Measurements from ENCODE around the gene PAX7. TPM values are rescaled to one million over a fixed set of nuclear protein-coding genes. Genes with fewer than 3 reads are reported as not detected.

The PAX7 gene
- total RNA-seq, 1 donor from 2014 or later = not detected

DNA sequence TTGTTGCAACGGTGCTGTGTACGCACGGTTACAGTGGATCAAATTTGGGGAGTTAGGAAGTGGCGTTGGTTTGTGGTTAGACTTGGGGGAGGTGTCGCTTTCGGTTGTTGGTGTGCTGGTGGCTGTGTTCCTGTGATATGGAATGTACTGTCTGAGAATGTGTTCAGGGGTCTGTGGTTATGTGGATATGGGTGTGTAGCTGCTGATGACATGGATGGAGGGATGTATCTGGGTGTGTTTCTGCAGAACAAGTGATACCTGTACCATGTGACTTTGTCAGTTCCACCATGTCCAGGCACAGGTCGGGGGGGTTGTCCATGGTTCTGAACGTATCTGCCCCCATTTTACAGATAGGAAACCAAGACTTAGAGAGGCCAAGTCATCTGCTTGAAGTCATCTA lies 22.7 kb downstream of the PAX7 start:
- no peak for DNase-seq (ENCODE audit: low spot score)
- intact Hi-C loops (cut with DNase I) = no loop called here

GRCh38 chr1:18653916-18654315 lies 23.3 kb downstream of the PAX7 start:
- intact Hi-C loops (cut with DNase I) = no loop called here
- no peak for DNase-seq (ENCODE audit: low spot score)

DNA sequence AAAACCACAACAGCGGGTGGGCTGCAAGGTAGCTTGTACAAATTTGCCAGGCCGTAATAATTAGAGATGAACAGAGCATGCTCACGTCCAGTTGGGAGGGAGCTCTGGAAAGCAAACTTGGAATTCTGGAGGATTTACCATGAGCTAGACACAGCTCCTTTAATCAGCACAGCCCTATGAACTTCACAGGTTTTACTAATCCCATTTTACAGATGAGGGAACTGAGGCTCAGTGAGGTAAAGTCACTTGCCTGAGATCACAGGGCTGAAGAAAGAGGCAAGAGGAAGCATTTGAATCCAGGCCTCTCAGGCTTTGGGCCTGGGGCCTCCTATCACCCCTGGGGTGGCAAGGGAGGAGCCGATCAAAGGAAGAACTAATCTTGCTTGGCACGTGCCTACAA lies 24.0 kb downstream of the PAX7 start:
- DNase-seq (ENCODE audit: low spot score) = no peak
- intact Hi-C loops (cut with DNase I) = no loop called here

DNA sequence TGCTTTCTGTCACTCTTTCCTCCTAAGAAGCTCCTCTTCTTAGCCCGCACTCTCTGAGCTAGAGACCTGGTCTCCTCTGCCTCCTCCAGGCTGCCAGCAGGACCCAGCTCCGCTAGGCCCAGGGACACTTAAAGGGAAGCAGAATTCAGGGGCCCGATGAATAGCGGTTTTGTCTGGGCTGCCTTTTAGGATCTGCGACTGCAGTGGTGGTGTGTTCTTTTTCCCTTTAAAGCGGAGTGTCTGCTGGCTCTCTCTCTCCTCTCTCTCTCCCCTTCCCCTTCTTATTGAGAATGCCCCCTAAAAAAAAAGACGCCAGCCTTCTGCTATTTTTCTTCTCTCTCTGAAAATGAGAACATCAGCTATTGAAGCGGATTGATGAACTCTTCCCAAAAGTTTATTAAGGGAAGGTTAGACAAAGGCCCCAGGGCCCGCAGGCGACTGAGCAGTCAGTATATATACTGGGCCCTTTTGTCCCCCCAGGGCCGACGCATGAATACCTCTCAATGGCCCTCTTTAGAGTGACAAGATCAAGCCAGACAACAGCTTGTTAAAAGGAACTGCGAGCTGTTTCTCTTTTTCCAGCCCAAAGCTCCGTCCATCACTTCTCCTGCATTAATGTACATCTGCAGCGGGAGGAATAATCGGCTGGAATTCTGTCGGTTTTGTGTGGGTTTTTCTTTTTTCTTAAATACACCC lies 27.0 kb downstream of the PAX7 start:
- intact Hi-C loops (cut with DNase I) = no loop called here
- DNase-seq (ENCODE audit: low spot score) = no peak

DNA sequence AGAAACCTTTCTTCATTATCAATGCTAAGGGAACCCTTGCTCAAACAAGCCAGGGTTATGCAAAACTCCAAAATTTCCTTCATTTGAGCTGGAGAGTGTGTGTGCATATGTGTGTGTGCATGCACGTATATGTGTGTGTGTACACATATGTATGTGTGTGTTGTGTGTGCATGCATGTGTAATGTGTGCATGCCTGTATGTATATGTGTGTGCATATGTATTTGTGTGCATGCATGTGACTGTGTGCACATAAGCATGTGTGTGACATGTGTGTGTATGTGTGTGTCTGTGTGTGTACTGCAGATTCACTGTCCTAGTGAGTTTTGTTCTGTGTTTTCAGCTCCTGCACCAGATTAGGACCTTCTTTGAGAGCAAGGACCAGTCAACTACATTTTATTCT lies 28.2 kb downstream of the PAX7 start:
- intact Hi-C loops (cut with DNase I) = no loop called here
- DNase-seq (ENCODE audit: low spot score) = no peak

- intact Hi-C loops (cut with DNase I) = no loop called here
- DNase-seq (ENCODE audit: low spot score) = no peak
These were observed 31.0 kb downstream of the PAX7 start for GRCh38 chr1:18661404-18662285.

GRCh38 chr1:18662286-18662639 lies 31.6 kb downstream of the PAX7 start:
- intact Hi-C loops (cut with DNase I) = no loop called here
- no peak for DNase-seq (ENCODE audit: low spot score)

DNA sequence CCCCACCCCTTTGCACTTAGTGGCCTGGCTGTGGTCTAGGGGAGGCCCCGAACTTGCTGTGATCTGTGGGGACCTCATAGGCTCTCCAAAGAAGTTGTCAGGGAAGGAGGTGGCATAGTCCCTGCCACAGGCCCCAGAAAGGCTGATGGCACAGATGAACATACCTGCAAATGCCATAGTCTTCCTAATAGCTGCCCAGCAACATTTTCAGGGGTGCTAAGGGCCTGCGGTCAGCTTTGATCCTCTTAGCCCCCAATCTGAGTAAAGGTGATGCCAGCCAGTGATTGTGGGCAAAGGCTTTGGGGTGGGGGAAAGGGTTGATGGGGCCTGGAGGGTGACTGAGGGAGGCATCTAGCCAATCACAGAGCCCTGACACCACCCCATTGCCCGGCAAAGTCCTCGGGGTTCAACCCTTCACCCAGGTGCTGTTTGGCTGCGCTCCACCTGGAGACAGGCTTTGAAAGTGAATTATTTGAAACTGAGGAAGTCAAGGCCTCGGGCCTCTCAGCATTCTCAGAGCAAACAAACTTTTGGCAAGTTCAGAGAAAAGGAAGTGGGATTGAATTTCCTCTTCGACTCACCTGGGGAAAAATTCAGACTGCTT lies 35.8 kb downstream of the PAX7 start:
- intact Hi-C loops (cut with DNase I) = no loop called here
- no peak for DNase-seq (ENCODE audit: low spot score)

DNA sequence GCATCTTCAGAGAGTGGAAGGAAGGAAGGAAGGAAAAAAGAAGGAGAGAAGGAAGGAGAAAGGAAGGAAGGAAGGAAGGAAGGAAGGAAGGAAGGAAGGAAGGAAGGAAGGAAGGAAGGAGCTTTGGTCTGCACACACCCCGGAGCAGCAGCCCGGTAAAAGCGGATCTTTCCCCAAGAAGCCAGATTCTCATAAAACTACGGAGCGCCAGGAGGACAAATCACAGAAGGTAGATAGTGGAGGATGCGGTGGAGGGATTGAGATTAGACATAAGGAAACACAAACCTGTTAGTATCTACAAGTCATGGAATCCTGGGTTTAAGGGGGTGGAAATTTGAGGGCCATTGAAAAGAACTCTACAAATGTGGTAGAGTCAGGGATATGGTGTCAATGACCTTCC lies 36.7 kb downstream of the PAX7 start:
- no peak for DNase-seq (ENCODE audit: low spot score)
- intact Hi-C loops (cut with DNase I) = no loop called here

DNA sequence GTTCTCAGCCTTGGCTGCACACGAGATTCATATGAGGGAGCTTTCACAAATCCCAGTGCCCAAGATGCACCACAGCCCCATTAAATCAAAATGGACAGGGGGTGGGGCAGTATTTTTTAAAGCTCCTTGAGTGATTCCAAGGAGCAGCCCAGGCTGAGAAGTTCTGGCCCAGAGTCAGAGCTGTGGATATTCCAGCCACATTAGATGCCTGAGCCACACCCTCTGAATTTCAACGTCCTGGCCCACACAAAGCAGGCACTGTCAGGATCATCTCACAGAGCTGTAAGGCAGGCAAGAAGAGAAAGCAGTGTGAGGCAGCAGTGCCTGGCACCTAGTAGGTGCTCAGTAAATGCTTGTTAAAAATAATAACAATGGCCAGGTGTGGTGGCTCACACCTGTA lies 37.4 kb downstream of the PAX7 start:
- no peak for DNase-seq (ENCODE audit: low spot score)
- intact Hi-C loops (cut with DNase I) = no loop called here

- no peak for DNase-seq (ENCODE audit: low spot score)
- intact Hi-C loops (cut with DNase I) = no loop called here
These were observed 38.2 kb downstream of the PAX7 start for GRCh38 chr1:18668750-18669404.

DNA sequence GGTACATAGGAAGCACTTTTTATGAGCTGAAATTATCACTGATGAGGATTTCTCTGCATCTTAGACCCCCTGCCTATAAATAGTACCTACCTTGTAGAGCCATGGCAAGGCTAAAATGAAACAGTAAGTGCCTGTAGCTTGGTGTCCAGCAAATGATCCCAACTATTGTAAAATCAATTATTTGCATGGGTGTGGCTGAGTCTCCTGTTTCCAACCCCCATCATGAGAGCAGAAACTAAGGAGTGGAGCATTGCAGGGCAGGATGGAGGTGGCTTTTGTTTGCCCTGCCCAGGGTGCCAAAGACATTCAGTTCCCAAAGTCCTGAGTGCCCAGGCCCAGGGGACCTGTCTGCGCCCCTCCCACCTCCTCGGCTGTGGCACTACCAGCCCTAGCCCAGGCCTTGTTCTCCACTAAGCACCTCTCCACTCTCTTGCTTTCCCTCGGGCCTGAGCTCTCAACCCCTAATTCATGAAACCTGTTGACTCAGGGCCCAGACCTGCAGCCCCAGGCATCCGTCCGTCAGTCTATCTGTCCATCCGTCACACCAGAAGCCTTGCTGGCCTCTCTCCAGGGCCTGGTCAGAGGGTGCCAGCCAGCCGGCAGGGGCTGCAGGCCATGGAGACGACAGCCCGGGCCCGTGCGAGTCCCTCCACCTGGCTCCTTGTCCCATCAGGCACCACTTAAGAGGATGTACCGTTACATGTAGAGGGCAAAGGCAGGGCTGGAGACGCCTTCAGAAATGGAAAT lies 39.6 kb downstream of the PAX7 start:
- DNase-seq (ENCODE audit: low spot score) = no peak
- intact Hi-C loops (cut with DNase I) = no loop called here

- intact Hi-C loops (cut with DNase I) = no loop called here
These were observed 40.2 kb downstream of the PAX7 start for GRCh38 chr1:18670868-18671225.

GRCh38 chr1:18673976-18674375 lies 43.3 kb downstream of the PAX7 start:
- DNase-seq (ENCODE audit: low spot score) = no peak
- intact Hi-C loops (cut with DNase I) = no loop called here

More at GRCh38 chr1:18670868-18671225, 40.2 kb downstream of the PAX7 start:
- no peak for DNase-seq (ENCODE audit: low spot score)

GRCh38 chr1:18676332-18676781 lies 45.7 kb downstream of the PAX7 start:
- no peak for DNase-seq (ENCODE audit: low spot score)
- intact Hi-C loops (cut with DNase I) = no loop called here

DNA sequence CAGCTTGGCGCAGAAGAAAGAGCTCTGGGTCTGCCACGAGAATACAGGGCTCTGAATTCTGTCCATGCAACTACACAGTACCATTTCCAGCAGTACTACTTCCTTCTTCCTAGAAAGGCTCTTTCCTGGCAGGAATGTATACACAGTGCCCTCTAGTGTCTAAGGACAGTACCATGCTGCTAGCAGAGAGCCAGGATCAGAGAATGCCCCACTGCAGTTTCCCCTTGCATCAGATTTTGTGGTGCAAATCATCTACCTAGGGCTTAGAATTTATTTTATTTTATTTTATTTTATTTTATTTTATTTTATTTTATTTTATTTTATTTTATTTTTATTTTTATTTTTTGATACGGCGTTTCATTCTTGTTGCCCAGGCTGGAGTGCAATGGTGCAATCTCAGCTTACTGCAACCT lies 50.8 kb downstream of the PAX7 start:
- DNase-seq (ENCODE audit: low spot score) = no peak
- intact Hi-C loops (cut with DNase I) = no loop called here

GRCh38 chr1:18682375-18682774 lies 51.7 kb downstream of the PAX7 start:
- intact Hi-C loops (cut with DNase I) = no loop called here
- no peak for DNase-seq (ENCODE audit: low spot score)

DNA sequence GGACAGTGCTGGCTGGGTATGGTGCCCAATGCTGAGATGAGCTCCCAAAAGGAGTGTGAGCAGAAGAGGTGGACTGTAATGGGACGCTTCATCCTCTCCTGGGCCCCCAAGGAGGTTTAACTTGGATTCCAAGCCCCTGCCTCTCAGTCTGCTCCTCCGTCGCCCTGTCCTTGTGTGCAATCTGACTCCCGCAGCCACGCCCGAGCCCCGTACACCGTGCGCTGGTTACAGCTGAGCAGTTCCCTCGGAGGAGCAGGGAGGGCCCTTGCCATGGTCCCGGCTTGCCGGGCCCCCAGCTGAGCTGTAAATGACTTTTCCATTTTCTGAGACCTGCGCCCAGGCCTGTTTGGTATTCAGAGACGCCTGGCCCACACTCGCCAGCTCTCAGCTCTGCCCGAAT lies 53.7 kb downstream of the PAX7 start:
- no peak for DNase-seq (ENCODE audit: low spot score)
- intact Hi-C loops (cut with DNase I) = no loop called here

GRCh38 chr1:18686540-18686939 lies 55.9 kb downstream of the PAX7 start:
- intact Hi-C loops (cut with DNase I) = no loop called here

DNA sequence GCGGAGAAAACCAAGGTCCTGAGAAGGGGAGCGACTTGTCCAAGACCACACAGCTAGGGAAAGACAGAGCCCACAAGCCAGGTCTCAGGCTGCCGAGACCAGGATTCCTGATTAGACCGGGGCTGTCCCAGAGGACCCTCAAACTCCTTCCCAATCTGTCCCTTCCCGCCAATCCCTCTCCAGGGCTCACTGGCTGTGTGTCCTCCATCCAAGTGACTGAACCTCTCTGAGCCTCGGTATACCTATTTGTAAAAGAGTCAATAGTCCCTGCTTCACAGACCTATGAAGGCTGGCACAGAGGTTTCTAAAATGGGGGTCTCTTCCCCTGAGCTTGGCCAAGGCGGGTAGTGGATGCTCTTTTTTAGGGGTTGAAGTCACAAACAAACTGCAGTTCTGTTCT lies 56.6 kb downstream of the PAX7 start:
- intact Hi-C loops (cut with DNase I) = no loop called here
- no peak for DNase-seq (ENCODE audit: low spot score)

More at GRCh38 chr1:18686540-18686939, 55.9 kb downstream of the PAX7 start:
- DNase-seq (ENCODE audit: low spot score) = no peak

Measured in cardiac septum (tissue), 1 donor.